Mucosa of gallbladder (tissue), 1 donor: ENCODE measurements around the gene WIPI1. TPM values are rescaled to one million over a fixed set of nuclear protein-coding genes. Genes with fewer than 3 reads are reported as not detected.
"Not testable (repeated sequence)": the region's sequence is repeated elsewhere in the genome, so short reads cannot be mapped to it uniquely, and the experiment has no call there.

Source experiments
- DNase-seq: peaks from one replicate; pipeline ENCODE4 v3.0.0-alpha.2; 2020; ENCODE audit warnings: low spot score
- total RNA-seq: library from RNA; stranded (reverse); gene quantifications from one replicate; pipeline ENCODE4 v1.2.1, GENCODE V29; 2021
- donor health status: DM: no; HTN: no; CAD: no.

WIPI1 gene
- 61.9 TPM for total RNA-seq

GRCh38 chr17:68457168-68457538 is at the start of gene WIPI1:
Gene WIPI1 (minus strand): TSS chr17:68457496. CDS start chr17:68457421, 75 bp downstream.
- DNase-seq = peak; percentile 53

DNA sequence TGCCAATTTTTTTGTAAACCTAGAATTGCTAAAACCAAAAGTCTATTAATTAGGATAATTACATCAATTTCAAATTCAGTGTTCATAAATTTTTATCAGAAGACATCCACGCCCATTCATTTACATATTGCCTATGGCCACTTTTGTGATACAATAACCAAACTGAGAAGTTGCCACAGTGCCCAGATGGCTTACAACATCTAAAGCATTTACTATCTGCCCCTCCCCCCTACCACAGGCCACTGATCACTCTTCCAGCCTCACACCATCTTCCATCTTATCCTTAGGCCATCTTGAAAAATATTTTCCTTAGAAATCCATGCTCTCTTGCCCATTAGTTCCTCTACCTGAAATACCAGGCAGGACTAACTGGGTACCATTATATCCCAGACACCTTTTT is 48.7 kb upstream of the WIPI1 start:
- DNase-seq = no peak

DNA sequence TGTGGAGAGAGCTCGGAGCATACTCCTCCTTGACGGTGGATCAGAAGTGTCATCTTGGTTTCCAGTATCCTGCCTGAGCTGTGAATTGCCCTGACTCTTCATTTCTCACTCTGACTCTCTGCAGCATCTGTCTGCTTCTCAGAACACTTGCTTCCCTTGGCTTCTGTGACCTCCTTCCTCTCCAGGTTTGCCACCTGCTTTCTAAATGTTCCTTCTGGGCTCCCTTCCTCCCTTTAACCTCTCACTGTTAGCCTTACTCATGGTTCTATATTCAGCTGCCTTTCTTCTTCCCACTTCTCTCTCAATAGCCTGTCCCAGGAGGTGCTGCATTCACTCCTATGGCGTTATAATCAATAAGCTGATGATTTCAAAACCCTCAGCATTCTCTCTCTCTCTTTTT is 43.8 kb upstream of the WIPI1 start:
- DNase-seq = no peak

DNA sequence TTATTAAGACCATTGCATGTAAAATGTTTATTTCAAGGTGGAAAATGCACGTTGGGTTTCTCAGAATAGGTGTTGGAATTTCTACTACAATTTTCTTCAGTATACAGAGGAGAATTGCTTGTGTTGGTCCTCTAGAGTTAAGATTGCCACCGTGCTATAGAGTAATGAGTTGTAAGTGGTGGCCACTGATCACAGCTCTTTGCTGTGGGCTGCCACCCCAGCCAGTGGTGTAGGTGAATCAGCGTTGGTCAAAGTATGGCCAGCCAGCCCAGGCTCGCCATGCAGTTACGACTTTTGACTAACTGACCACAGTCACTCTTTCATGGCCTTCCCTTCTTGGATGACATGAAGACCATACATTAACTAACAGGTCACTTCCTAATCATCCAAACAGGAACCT is 42.3 kb upstream of the WIPI1 start:
- no peak for DNase-seq

GRCh38 chr17:68498479-68499326 is 41.4 kb upstream of the WIPI1 start:
- DNase-seq = peak; percentile 28

DNA sequence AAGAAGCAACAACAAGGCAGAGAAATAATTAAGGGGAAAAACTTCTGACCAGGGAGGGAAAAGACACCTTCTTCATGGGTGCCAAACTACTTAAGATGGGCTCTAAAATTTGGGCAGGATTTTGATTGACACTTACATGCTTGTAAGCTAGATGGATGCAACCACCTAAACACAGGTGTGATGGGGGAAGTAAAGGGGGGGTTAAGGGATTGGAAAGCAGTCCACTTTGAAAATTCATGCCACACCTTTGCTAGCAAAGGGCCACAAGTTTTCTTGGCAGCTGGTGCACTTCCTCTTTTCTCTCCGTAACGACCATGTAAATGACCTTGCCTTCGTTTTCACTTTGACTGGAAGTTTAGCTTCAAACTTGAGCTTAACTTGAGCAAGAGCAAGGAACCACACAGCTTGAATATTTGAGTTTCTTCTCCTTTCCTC is 40.6 kb upstream of the WIPI1 start:
- peak; percentile 31 for DNase-seq

DNA sequence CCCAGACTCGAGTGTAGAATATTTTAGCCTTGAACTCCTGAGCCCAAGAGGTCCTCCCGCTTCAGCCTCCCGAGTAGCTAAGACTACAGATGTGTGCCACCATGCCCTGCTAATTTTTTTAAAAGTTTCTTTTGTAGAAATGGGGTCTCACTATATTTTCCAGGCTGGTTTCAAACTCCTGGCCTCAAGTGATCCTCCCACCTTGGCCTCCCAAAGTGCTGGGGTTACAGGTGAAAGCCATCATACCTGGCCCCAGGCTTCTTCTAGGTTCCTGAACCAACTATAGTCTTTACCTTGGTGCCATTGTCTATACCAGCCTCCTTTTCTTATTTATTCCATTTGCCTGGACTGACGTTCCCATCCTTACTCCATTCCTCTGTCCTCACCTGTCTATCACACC is 37.8 kb upstream of the WIPI1 start:
- DNase-seq = no peak

GRCh38 chr17:68492394-68493054 is 35.2 kb upstream of the WIPI1 start:
- not testable (repeated sequence) for DNase-seq

- peak; percentile 25 for DNase-seq
Measured at GRCh38 chr17:68491381-68492231, 34.3 kb upstream of the WIPI1 start.

DNA sequence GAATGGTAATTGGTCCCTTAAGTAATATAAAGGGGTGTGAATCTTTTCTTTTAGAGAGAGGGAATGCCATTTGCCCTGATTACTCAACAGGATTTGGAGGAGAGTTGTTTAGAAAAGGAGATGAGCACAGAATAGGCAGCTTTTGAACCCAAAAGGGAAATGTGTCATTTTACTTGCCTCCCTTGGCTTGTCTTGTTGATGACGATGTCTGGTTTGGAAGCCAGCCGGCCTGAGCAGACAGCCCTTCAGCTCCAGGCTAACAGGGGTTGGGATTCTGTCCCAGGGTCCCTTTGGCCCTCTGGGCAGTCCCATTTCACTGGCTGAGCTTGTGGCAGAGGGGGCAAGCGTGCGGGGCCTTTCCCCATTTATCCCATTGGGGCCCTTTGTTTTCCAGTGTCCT is 32.6 kb upstream of the WIPI1 start:
- DNase-seq = no peak

DNA sequence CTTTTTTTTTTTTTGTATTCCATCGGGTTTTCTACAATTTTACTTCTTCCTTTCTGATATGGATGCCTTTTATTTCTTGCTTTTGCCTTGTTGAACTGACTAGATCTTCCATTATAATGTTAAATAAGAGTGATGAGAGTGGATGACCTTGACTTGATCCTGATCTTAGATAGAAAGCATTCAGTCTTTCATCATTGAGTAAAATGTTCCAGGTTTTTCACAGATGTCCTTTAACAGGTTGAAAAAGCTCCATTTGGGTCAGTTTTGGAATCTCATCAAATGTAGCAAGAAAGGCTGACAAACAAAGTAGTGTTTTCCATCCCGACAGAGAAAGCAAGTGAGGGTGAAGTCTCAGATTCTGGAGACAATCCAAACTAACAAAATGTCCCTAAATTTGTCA is 27.2 kb upstream of the WIPI1 start:
- DNase-seq = no peak

GRCh38 chr17:68482576-68483041 is 25.3 kb upstream of the WIPI1 start:
- DNase-seq = no peak

DNA sequence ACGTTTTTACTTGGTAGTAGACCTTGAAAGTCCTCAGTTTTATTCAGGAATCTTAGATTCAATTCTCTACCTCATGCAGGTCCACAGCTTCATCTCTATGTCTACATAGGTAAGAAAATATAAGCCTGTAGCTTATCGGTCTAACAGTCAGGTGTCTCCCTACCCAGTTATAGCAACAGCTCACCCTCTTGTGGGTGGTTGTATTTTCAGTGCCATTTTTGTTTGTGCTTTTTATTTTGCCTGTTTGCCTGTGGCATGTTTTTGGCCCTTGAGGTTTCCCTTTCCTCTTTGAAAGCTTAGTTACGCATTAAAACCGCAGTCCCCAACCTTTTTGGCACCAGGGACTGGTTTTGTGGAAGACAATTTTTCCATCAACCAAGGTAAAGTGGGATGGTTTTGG is 23.6 kb upstream of the WIPI1 start:
- no peak for DNase-seq

- no peak for DNase-seq
Measured at GRCh38 chr17:68470961-68471360, 13.7 kb upstream of the WIPI1 start.

GRCh38 chr17:68468788-68469187 is 11.5 kb upstream of the WIPI1 start:
- DNase-seq = no peak

- DNase-seq = no peak
Measured at GRCh38 chr17:68468334-68468733, 11.0 kb upstream of the WIPI1 start.

GRCh38 chr17:68463211-68464019 is 6.1 kb upstream of the WIPI1 start:
- no peak for DNase-seq

- peak; percentile 76 for DNase-seq
Measured at GRCh38 chr17:68462381-68463210, 5.3 kb upstream of the WIPI1 start.

DNA sequence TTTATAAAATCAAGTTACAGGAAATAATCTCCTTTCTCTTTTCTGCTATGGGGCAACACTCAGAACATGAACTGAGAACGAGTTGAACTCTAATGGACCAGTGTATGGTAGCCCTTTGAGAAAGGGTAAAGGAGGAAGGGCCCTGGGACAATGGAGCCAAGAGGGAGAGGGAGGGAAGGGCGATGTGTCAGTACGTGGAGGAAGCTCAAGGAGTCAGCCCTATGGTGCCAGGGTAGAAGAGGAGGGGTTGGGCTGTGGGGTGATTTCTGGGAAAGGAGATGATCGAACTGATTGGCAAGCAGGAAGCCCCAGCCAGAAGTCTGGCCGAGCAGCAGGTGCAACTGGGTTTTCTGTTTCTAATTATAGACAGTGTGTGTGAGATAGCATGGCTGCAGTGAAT is 4.3 kb upstream of the WIPI1 start:
- no peak for DNase-seq

GRCh38 chr17:68461122-68461539 is 3.8 kb upstream of the WIPI1 start:
- no peak for DNase-seq
